ENCODE results near the gene RNF31.

DNA sequence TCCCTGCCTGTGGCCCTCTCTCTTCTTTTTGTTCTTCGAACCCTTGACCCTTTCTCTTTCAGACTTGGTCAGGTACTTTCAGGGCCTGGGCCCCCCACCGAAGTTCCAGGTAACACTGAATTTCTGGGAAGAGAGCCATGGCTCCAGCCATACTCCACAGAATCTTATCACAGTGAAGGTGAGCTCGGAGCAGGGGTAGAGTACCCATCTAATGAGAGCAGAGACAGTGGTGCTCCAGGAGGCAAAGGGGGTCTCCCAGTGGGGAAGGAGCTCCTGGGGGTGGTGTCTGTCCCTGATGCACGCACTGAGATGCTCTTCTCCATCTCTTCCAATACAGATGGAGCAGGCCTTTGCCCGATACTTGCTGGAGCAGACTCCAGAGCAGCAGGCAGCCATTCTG lies 18.5 kb downstream of the RNF31 start:
- TF ChIP-seq, protein P1, sequence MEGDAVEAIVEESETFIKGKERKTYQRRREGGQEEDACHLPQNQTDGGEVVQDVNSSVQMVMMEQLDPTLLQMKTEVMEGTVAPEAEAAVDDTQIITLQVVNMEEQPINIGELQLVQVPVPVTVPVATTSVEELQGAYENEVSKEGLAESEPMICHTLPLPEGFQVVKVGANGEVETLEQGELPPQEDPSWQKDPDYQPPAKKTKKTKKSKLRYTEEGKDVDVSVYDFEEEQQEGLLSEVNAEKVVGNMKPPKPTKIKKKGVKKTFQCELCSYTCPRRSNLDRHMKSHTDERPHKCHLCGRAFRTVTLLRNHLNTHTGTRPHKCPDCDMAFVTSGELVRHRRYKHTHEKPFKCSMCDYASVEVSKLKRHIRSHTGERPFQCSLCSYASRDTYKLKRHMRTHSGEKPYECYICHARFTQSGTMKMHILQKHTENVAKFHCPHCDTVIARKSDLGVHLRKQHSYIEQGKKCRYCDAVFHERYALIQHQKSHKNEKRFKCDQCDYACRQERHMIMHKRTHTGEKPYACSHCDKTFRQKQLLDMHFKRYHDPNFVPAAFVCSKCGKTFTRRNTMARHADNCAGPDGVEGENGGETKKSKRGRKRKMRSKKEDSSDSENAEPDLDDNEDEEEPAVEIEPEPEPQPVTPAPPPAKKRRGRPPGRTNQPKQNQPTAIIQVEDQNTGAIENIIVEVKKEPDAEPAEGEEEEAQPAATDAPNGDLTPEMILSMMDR (IDR thresholded peaks at IDR 0.05) = no peak
- no peak for TF ChIP-seq ZFX (IDR thresholded peaks at IDR 0.05; ENCODE audit: borderline replicate concordance)

Measured in 22Rv1 (cell line).